GM20000 (cell line): Measurements from ENCODE around the gene PEX3.

Experiments
- DNase-seq: peaks from one replicate; pipeline ENCODE4 v3.0.0; 2012; ENCODE audit warnings: low spot score
- TF ChIP-seq, protein P1 (sequence below): IDR thresholded peaks from 2 replicates; pipeline ENCODE4 v1.5.1; 2012; ENCODE audit warnings: mild to moderate bottlenecking, control low read depth; ENCODE audit errors: extremely low read depth, missing control alignments

The PEX3 gene

GRCh38 chr6:143476545-143476944, 25.9 kb downstream of the PEX3 start:
- TF ChIP-seq, protein P1, sequence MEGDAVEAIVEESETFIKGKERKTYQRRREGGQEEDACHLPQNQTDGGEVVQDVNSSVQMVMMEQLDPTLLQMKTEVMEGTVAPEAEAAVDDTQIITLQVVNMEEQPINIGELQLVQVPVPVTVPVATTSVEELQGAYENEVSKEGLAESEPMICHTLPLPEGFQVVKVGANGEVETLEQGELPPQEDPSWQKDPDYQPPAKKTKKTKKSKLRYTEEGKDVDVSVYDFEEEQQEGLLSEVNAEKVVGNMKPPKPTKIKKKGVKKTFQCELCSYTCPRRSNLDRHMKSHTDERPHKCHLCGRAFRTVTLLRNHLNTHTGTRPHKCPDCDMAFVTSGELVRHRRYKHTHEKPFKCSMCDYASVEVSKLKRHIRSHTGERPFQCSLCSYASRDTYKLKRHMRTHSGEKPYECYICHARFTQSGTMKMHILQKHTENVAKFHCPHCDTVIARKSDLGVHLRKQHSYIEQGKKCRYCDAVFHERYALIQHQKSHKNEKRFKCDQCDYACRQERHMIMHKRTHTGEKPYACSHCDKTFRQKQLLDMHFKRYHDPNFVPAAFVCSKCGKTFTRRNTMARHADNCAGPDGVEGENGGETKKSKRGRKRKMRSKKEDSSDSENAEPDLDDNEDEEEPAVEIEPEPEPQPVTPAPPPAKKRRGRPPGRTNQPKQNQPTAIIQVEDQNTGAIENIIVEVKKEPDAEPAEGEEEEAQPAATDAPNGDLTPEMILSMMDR, result no peak
- DNase-seq, result no peak

DNA sequence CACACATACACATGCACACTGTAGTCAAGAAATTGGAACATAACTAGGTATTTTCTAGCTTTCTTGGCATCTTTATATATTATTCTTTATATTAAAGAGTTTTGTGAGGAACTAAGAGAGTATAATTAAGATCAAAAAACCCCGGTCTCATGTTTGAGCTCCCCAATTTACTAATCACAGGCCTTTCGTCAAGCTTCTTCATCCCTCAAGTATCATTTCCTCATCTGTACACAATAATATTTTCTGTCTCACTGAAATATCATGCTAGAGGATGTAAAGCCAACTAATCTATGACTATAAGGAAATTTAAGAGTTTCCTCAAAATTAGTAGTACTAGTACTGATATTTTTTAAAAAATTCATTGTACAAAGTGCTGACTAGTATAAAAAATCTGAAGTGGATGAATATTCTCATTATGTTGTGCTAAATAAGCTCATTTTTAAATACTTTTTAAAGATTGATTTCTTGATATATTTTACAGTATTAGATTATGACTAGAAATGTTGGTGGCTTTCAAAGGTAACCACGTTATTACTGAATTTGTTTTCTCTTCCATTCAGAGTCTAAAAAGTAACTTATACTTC, 28.0 kb downstream of the PEX3 start:
- peak; percentile 13 for DNase-seq
- TF ChIP-seq, protein P1, result no peak

DNA sequence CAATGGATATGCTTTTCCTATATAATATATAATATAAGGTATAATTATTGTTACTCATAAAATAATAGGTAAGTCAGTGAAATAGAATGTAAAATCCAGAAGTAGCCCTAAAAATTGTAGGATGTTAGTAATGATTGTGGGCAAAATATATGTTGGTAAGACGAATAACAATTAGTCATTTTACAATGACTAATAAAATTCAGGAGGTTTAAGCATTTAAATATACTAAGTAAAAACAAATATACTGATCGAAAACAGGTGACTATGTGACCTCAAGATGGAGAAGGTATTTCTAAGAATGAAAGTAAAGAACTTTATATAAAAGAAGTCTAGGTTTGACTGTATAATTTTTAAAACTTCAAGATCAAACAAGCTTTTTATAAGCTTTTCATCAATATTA, 32.0 kb downstream of the PEX3 start:
- TF ChIP-seq, protein P1, result no peak
- DNase-seq, result no peak

GRCh38 chr6:143485967-143486366, 35.4 kb downstream of the PEX3 start:
- TF ChIP-seq, protein P1, result no peak
- no peak for DNase-seq

- DNase-seq, result no peak
- TF ChIP-seq, protein P1, result no peak
Measured at GRCh38 chr6:143486752-143487151, 36.1 kb downstream of the PEX3 start.

GRCh38 chr6:143490244-143490643, 39.6 kb downstream of the PEX3 start:
- DNase-seq, result no peak
- TF ChIP-seq, protein P1, result no peak

GRCh38 chr6:143490775-143491174, 40.2 kb downstream of the PEX3 start:
- DNase-seq, result no peak
- TF ChIP-seq, protein P1, result no peak
